IgD-negative memory B cell (primary cell): ENCODE measurements around the gene LYL1. TPM values are rescaled to one million over a fixed set of nuclear protein-coding genes. Genes with fewer than 3 reads are reported as not detected.
A peak's percentile ranks its signal among the peaks of the same experiment; 100 is the strongest.

Source experiments
- H3K27ac Mint-ChIP-seq, 3 donors: one replicate each; pipeline ENCODE4 v1.8.0; 2020 to 2022; ENCODE audit warnings: mild to moderate bottlenecking in 3 of 3, mixed read lengths in 3 of 3, moderate library complexity in 1 of 3
- H3K27me3 Mint-ChIP-seq: one replicate; pipeline ENCODE4 v1.8.0; 2021; ENCODE audit warnings: mixed read lengths
- H3K36me3 Mint-ChIP-seq: one replicate; pipeline ENCODE4 v1.8.0; 2020; ENCODE audit warnings: mild to moderate bottlenecking, mixed read lengths
- H3K4me1 Mint-ChIP-seq, 3 donors: one replicate each; pipeline ENCODE4 v1.8.0; 2020 to 2022; ENCODE audit warnings: mixed read lengths in 3 of 3, mild to moderate bottlenecking in 1 of 3
- H3K4me3 Mint-ChIP-seq, 4 donors: one replicate each; pipeline ENCODE4 v1.8.0; 2020 to 2022; ENCODE audit warnings: mild to moderate bottlenecking in 4 of 4, mixed read lengths in 4 of 4, moderate library complexity in 3 of 4
- H3K9me3 Mint-ChIP-seq, 3 donors: one replicate each; pipeline ENCODE4 v1.8.0; 2020 to 2021; ENCODE audit warnings: mixed read lengths in 3 of 3, mild to moderate bottlenecking in 1 of 3
- polyA plus RNA-seq: library from polyadenylated mRNA; unstranded; fragments of 300-500 nt; fragmentation: Illumina TruSeq; gene quantifications from one replicate; pipeline ENCODE4 v1.2.3, GENCODE V29; 2021

Gene LYL1
- polyA plus RNA-seq, 1 donor from 2014 or later, result 90.1 TPM

GRCh38 chr19:13071444-13072187 is 31.0 kb downstream of the LYL1 start:
- H3K4me1 Mint-ChIP-seq, result peaks cover 0 to 1% (median 0%) of the 10 kb centered on the region in 3 donors

GRCh38 chr19:13070425-13071140 is 32.1 kb downstream of the LYL1 start:
- Mint-ChIP-seq H3K27me3 (peaks cover 4% of the 10 kb centered on the region), H3K27ac (no peak overlapping the region)

More at GRCh38 chr19:13071444-13072187, 31.0 kb downstream of the LYL1 start:
- no peaks in the 10 kb centered on the region for H3K36me3 Mint-ChIP-seq
- peaks cover 4% of the 10 kb centered on the region for H3K27me3 Mint-ChIP-seq
- H3K9me3 Mint-ChIP-seq, result no peaks in the 10 kb centered on the region
- no peak overlapping the region for H3K27ac Mint-ChIP-seq
- H3K4me3 Mint-ChIP-seq, result peak overlapping the region in 1 of 4 donors; percentile 28

GRCh38 chr19:13069415-13070359 is 33.0 kb downstream of the LYL1 start:
- Mint-ChIP-seq H3K4me1 (peaks cover 0 to 1% (median 0%) of the 10 kb centered on the region in 3 donors), H3K9me3 (no peaks in the 10 kb centered on the region), H3K36me3 (no peaks in the 10 kb centered on the region), H3K27ac (no peak overlapping the region), H3K27me3 (peaks cover 4% of the 10 kb centered on the region), H3K4me3 (no peak overlapping the region)

More at GRCh38 chr19:13070425-13071140, 32.1 kb downstream of the LYL1 start:
- Mint-ChIP-seq H3K4me1 (peaks cover 0 to 1% (median 0%) of the 10 kb centered on the region in 3 donors), H3K9me3 (no peaks in the 10 kb centered on the region), H3K36me3 (no peaks in the 10 kb centered on the region), H3K4me3 (no peak overlapping the region)

GRCh38 chr19:13068085-13068846 is 34.4 kb downstream of the LYL1 start:
- peaks cover 0 to 4% (median 4%) of the 10 kb centered on the region in 3 donors for H3K4me1 Mint-ChIP-seq
- peaks cover 2% of the 10 kb centered on the region for H3K36me3 Mint-ChIP-seq
- no peaks in the 10 kb centered on the region for H3K9me3 Mint-ChIP-seq
- no peak overlapping the region for H3K27ac Mint-ChIP-seq
- H3K27me3 Mint-ChIP-seq, result peaks cover 6% of the 10 kb centered on the region
- H3K4me3 Mint-ChIP-seq, result no peak overlapping the region

- H3K27ac Mint-ChIP-seq, result peak overlapping the region in 2 of 3 donors; percentile 53 to 64
- no peaks in the 10 kb centered on the region for H3K9me3 Mint-ChIP-seq
- peaks cover 2% of the 10 kb centered on the region for H3K36me3 Mint-ChIP-seq
- H3K4me3 Mint-ChIP-seq, result no peak overlapping the region
- peaks cover 12% of the 10 kb centered on the region for H3K27me3 Mint-ChIP-seq
- H3K4me1 Mint-ChIP-seq, result peaks cover 0 to 5% (median 3%) of the 10 kb centered on the region in 3 donors
These were observed 35.5 kb downstream of the LYL1 start for GRCh38 chr19:13066933-13067807.

GRCh38 chr19:13066226-13066625 is 36.4 kb downstream of the LYL1 start:
- H3K9me3 Mint-ChIP-seq, result no peaks in the 10 kb centered on the region
- H3K4me3 Mint-ChIP-seq, result no peak overlapping the region
- no peak overlapping the region for H3K27ac Mint-ChIP-seq
- peaks cover 2% of the 10 kb centered on the region for H3K36me3 Mint-ChIP-seq
- peaks cover 15% of the 10 kb centered on the region for H3K27me3 Mint-ChIP-seq
- peaks cover 3 to 8% (median 3%) of the 10 kb centered on the region in 3 donors for H3K4me1 Mint-ChIP-seq

GRCh38 chr19:13064092-13064489 is 38.6 kb downstream of the LYL1 start:
- H3K27me3 Mint-ChIP-seq, result peaks cover 19% of the 10 kb centered on the region
- no peak overlapping the region for H3K4me3 Mint-ChIP-seq
- H3K9me3 Mint-ChIP-seq, result no peaks in the 10 kb centered on the region
- no peak overlapping the region for H3K27ac Mint-ChIP-seq
- peaks cover 2% of the 10 kb centered on the region for H3K36me3 Mint-ChIP-seq
- peaks cover 3 to 9% (median 7%) of the 10 kb centered on the region in 3 donors for H3K4me1 Mint-ChIP-seq

GRCh38 chr19:13063461-13064091 is 39.1 kb downstream of the LYL1 start:
- H3K27ac Mint-ChIP-seq, result peak overlapping the region in 1 of 3 donors; percentile 2
- H3K27me3 Mint-ChIP-seq, result peaks cover 18% of the 10 kb centered on the region
- H3K4me3 Mint-ChIP-seq, result peak overlapping the region in 1 of 4 donors; percentile 52
- H3K36me3 Mint-ChIP-seq, result peaks cover 2% of the 10 kb centered on the region
- peaks cover 5 to 9% (median 7%) of the 10 kb centered on the region in 3 donors for H3K4me1 Mint-ChIP-seq
- H3K9me3 Mint-ChIP-seq, result no peaks in the 10 kb centered on the region

GRCh38 chr19:13062317-13062716 is 40.3 kb downstream of the LYL1 start:
- Mint-ChIP-seq H3K4me1 (peaks cover 5 to 9% (median 7%) of the 10 kb centered on the region in 3 donors), H3K36me3 (peaks cover 2% of the 10 kb centered on the region), H3K9me3 (no peaks in the 10 kb centered on the region), H3K27me3 (peaks cover 18% of the 10 kb centered on the region), H3K4me3 (no peak overlapping the region), H3K27ac (no peak overlapping the region)

GRCh38 chr19:13060964-13061927 is 41.4 kb downstream of the LYL1 start:
- Mint-ChIP-seq H3K9me3 (no peaks in the 10 kb centered on the region), H3K4me3 (peak overlapping the region; percentile 78 to 91 (median 87)), H3K4me1 (peaks cover 5 to 9% (median 7%) of the 10 kb centered on the region in 3 donors), H3K36me3 (peaks cover 2% of the 10 kb centered on the region), H3K27ac (peak overlapping the region in 1 of 3 donors; percentile 10), H3K27me3 (peaks cover 18% of the 10 kb centered on the region)

- H3K4me3 Mint-ChIP-seq, result peak overlapping the region in 2 of 4 donors; percentile 78 to 91
These were observed 42.3 kb downstream of the LYL1 start for GRCh38 chr19:13060233-13060963.

More at GRCh38 chr19:13060233-13060963, 42.3 kb downstream of the LYL1 start:
- Mint-ChIP-seq H3K27ac (no peak overlapping the region), H3K36me3 (peaks cover 2% of the 10 kb centered on the region), H3K4me1 (peaks cover 5 to 9% (median 7%) of the 10 kb centered on the region in 3 donors), H3K9me3 (no peaks in the 10 kb centered on the region), H3K27me3 (peaks cover 20% of the 10 kb centered on the region)
